ENCODE data around the gene HSPB6.
"Not testable (repeated sequence)": the region's sequence is repeated elsewhere in the genome, so short reads cannot be mapped to it uniquely, and the experiment has no call there.

The HSPB6 gene

DNA sequence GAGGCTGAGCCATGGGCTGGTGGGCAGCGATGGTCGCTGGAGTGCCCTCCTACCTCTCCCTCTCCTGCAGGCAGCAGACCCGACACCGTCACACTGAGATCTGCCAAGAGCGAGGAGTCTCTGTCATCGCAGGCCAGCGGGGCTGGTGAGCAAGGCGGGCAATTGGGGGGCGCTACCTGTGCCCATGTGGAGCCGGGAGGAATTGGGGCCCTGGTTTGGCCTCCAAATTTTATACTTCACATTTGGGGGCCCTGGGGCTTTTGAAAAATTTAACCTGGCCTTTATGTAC, 28.5 kb upstream of the HSPB6 start:
- no peak for DNase-seq

DNA sequence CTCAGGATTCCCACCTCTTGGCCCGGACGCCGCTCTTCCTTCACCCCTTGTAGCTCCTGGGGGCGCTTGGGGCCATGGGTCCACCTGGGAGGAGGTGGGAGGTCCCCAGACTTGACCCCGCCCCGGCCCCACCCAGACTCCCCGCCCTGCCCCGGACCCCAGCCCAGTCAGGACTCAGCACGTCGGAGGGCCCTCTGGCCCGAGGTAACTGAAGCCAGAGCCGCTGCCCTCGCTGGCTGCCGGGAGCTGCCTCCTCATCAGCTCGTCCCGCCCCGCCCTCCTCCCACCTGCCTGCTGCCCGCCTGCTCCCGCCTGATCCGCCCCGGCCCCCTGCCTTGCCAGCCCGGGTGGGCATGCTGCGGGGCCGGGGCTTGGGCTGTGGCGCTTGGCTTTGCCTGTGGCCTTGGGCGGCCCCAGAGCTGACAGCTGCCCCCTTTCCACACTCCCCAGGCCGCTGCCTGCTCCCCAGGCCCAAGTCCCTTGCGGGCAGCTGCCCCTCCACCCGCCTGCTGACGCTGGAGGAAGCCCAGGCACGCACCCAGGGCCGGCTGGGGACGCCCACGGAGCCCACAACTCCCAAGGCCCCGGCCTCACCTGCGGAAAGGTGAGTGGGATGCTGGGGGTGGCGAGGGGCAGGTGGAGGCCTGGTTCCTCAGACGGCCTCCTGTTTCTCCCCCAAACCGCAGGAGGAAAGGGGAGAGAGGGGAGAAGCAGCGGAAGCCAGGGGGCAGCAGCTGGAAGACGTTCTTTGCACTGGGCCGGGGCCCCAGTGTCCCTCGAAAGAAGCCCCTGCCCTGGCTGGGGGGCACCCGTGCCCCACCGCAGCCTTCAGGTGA, 27.9 kb upstream of the HSPB6 start:
- DNase-seq = no peak

DNA sequence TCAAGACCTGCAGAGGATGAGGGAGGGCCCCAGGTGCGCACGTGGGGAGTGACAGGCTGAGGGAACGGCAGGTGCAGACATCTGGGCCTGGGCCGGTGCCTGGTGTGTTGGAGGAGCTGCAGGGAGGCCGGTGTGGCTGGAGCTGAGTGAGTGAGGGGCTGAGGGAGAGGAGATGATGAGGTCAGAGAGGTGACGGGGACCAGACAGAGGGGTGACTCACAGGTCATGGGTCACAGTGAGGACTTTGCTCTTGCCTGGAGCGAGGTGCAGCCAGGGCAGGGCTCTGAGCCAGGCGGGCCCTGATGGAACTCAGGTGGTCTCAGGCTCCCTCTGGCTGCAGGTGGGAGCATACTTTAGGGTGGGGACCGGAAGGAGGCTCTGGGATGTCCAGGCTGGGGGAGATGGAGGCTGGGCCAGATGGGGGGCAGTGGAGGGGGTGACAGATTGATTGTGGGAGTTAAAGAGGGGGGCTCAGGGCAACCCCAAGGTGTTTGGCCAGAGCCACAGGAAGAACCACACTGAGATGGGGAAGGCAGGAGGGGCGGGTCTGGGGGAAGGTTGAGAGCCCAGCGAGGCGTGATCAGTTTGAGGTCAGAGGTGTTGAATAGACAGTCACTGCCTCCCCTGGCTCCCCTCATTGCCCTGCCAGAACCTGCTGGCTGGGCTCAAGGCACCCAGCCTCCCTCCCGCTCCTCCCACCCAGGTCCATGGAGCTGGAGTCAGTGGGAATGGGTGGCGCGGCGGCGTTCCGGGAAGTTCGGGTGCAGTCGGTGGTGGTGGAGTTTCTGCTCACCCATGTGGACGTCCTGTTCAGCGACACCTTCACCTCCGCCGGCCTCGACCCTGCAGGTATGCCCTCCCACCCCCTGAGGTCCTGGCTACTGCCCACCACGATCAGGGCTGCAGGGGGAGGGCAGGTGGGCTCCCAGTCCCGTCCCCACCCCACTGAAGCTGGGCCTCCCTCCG, 26.9 kb upstream of the HSPB6 start:
- no peak for DNase-seq

DNA sequence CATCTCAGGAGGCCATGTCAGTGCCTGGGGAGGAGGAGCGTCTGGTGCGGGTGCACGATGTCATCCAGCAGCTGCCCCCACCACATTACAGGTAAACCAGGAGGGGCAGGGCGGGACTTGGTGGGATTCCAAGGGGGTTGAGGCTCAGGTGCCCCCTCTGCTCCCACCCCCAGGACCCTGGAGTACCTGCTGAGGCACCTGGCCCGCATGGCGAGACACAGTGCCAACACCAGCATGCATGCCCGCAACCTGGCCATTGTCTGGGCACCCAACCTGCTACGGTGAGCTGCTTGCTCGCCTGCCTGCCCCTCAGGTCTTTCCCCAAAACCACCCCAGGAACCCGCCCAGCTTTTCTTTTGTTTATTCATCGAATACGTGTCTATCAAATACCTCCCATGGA, 25.8 kb upstream of the HSPB6 start:
- no peak for DNase-seq

DNA sequence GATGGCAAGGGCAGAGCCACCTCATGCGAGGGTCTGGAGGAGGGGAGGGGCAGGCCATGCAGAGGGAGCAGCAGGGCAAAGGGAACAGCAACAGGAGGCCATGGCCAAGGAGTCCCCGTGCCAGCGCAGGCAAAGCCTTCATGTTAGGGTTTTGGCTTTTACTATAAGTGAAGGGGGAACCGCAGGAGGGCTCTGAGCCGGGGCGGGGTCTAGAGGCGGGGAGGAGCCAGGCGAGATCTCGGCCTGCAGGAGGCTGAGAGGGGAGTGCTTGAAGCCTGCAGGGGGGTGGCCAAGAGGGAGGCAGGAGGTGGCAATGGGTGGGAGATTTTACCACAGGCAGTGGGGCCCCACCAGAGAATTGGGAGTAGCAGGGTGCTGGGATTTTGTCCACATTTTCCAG, 24.8 kb upstream of the HSPB6 start:
- DNase-seq = no peak

DNA sequence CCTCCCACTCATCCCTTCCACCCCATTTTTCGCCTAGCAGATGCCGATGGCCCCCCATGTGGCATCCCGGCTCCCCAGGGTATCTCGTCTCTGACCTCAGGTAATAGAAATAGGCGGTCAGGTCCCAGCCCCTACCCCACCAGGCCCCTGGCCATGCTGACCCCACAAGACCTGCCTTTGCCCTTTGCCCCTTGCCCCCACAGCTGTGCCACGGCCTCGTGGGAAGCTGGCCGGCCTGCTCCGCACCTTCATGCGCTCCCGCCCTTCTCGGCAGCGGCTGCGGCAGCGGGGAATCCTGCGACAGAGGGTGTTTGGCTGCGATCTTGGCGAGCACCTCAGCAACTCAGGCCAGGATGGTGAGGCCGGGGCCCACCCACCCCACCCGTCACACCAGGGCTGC, 23.9 kb upstream of the HSPB6 start:
- no peak for DNase-seq

DNA sequence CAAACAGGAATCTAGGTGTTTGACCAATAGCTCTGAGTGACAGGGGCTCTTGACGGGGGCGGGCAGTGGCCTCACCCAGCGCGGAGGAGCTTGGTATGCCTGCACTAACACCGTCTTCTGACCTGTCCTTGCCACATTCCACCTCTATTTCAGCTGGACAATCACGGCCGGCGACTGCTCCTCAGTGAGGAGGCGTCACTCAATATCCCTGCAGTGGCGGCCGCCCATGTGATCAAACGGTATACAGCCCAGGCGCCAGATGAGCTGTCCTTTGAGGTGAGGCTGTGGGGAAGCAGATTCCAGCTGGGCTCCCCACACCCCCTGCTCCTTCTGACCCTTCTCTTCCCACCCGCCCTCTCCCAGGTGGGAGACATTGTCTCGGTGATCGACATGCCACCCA, 23.2 kb upstream of the HSPB6 start:
- no peak for DNase-seq

DNA sequence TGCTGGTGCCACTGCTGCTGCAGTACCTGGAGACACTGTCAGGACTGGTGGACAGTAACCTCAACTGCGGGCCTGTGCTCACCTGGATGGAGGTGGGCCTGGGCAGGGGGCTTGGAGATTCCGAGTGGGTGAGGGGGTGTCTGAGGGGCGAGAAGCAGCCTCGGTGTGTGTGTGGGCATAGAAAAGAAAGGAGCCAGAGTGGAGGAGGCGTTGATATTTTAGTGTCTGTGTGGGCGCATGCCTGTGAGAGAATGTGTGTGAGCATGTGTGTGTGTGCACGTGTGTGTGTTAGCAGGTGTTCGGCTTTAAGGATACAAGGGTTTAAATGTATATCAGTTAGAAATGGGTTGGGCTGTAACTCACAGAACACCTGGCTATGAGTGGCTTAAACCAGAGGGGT, 22.2 kb upstream of the HSPB6 start:
- DNase-seq = no peak

DNA sequence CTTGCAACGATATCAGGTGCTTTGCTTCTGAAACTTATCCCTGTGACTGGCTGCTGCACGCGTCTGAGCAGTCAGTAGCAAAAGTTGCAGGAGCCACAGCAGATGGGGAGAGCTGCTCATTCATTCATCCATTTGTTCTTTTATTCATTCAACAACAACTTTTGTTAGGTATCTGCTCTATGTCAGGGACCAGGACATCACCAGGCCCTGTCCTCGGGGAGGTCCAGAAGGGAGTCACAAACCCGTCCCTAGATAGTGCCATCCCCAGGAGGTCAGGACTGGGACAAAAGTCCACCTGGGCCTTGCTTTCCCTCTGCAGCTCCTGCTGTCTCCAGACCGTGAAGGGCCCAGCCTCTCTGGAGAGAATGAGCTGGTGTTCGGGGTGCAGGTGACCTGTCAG, 21.1 kb upstream of the HSPB6 start:
- DNase-seq = no peak

DNA sequence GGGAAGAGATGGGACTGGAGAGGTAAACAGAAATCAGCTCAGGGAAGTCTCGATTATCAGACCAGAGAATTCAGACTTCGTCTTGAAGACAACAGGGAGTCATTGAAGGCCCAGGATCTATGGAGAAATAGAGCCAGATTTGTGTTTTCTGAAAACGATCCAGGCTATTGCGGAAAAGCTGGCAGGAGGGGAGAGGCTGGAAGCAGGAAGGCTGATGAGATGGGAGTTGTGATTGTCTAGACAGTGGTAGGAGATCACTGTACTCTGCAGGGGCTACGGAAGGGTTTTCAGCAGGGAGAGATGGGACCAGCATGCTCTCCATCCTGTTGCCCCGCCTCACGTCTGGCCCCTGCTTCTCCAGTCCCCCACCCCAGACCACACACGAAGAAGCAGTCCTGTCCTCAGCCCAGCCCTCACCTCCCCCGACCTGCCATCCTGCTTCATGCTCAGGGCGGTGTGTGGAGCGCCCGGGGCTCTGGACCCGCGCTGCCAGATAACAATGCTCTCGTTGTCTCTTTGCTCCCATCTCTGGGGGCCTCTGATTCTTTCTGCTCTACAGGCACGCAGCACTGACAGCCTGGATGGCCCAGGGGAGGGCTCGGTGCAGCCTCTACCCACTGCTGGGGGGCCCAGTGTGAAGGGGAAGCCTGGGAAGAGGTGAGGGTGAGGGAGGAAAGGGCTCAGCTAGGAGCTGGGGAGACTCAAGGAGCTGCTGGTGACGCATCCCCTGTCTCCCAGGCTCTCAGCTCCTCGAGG, 20.4 kb upstream of the HSPB6 start:
- DNase-seq = no peak

DNA sequence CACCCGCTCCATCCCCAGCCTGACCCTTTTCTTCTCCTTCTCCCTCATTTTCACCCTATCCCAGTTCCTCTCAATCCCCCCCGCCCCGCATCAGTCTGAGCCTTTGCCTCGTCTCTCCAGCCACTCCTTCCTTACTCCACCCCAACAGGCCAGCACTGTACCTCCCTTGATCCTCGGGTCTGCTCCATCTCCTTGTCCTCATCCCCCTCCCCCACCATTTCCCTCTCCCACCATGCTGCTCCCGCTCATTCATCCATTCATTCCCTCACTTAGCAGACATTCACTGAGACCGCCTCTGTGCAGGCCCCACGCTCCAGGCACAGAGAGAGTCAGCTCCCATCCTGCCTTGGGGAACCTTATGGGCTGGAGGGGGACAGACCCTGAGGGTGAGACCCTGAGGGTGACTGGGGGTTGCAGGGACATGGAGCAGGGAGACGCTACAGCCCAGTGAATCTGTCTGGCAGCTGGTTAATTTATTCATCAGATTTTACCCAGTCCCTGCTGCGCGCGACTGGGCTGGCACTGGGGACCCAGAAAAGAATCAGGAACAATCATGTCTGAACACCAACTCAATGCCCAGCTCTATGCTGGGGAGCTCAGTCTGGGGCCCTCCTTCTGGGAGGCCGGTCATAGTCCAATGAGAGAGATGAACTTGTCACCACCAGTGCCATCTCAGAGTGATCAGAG, 19.4 kb upstream of the HSPB6 start:
- DNase-seq = no peak

DNA sequence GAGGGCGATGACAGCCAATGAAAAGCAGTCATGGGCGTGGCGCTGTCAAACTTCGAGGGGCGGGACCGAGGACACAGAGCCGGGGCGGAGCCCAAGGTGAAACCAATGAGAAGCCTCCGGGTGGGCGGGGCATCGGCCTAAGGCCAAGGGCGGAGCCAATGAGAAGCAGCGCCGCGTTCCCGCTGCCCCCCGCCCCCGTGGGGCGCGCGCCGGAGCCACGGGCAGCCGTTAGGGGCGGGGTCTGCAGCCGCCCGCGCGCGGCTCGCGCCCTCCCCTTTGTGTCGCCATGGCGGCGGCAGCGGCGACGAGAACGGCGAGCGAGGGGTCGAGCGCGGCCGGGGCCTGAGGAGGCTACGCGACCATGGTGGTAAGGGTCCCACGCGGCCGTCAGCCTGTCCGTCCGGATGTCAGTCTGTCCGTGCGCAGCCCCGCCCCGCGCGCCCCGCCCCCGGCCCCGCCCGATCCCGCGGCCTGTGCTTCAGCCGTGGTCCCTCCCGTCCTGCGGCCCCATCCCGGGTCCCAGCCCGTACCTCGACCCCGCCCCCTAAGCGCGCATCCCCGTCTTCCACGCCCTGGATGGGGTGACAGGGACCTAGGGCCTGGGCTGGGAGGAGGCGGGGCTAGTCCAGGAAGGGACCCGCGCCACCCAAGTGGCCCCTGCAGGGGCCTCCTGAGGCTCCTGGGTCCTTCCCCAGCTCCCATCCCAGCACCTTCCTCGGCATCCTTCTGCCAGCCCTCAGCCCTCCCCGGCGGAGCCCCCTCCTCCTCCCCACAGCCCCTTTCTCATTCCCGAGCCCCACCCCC, 18.7 kb upstream of the HSPB6 start, which contains the start of gene ARHGAP33:
ARHGAP33 (plus strand) TSS at position 267 of the 804 bp plus-strand sequence; CDS start at position 362, 95 bp downstream.
- DNase-seq = peak; percentile 89

DNA sequence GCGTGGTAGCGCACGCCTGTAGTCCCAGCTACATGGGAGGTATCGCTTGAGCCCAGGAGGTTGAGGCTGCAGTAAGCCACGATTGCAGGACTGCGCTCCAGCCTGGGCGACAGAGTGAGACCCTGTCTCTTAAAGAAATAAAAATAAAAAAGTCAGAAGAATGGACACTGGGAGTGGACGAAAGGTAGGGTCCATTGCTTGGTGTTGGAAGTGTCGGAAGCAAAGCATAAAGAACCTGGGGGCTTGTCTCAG, 18.1 kb upstream of the HSPB6 start:
- DNase-seq = no peak

DNA sequence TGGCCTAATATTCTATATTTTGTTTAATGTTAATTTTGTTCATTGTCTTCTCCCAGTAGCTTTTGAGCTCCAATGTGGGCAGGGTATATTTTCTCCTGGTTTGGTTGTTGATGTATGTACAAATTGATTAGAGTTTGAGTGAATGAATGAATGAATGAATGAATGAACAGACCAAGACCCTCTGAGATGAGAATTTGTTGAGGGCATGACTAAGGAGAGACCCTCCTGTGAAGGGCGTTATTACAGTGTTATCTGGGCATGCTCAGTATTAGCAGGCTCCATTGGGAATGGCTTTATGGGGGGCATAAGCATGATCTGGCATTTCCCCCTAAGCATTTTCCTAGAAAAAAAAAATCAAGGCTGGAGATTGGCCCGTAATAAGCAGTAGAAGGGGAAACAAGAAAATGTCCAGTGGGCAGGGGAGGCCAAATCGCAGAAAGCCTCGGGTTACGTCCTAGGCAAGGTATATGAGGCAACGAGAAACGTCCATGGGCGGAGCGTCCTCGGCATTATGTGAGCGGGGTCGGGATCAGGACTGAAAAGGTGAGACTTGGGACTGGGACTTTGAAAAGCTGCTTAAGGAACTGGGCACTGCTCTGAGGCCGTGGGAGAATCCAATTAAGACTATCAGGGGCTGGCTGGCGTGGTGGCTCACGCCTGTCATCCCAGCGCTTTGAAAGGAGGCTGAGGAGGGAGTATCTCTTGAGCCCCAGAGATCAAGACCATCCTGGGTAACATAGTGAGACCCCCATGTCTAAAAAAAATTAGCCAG, 17.6 kb upstream of the HSPB6 start:
- DNase-seq = no peak

DNA sequence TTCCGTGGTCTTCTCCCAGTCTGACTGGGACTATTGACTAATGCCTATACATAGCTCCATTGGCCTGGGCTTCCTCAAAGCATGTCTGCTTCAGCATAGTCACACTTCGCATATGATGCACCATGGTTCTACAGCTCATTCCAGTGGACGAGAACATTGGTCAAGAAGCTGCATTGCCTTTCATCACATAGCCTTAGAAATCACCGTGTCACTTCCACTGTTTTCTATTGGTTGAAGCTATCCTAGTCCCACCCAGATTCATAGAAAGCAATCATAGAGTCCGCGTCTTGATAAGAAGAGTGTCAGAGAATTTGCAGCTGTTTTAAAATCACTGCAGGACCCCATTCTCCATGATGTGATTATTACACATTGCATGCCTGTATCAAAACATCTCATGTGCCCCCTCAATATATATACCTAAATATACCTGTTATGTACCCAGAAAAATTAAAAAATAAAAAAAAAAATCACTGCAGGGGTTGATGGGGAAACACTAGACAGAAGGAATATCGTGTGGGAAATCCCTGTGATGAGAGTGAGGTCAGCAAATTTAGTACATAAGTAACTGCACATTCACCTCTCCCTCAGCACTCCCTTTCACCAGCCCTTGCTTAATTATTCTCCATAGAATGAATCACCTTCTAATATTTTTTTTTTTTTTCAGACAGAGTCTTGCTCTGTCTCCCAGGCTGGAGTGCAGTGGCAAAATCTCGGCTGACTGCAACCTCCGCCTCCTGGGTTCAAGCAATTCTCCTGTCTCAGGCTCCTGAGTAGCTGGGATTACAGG, 16.4 kb upstream of the HSPB6 start:
- no peak for DNase-seq

DNA sequence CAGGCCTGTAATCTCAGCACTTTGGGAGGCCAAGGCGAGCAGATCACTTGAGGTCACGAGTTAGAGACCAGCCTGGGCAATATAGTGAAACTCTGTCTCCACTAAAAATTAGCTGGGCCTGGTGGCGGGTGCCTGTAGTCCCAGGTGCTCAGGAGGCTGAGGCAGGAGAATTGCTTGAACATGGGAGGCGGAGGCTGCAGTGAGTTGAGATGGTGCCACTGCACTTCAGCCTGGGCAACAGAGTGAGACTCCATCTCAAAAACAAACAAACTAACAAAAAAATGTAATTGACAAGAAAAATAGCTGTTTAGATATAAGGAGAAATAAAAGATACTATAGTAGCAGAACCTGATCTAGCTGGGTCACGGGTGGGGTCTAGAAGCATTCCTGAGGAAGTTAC, 15.5 kb upstream of the HSPB6 start:
- DNase-seq = not testable (repeated sequence)

DNA sequence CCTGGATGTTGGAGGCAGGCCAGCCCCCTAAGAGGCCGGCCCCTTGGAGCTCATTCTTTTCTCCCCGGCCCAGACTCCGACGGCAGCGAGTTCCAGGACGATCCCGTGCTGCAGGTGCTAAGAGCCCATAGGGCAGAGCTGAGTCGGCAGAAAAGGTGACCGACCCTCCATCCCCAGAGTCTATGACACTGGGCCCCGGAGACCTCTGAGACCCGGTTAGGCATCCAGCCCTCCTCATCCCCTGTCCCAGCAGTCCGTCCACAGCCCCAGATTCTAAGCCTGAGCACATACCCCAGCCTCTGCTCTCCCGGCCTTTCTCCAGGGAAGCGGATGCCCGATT, 11.2 kb upstream of the HSPB6 start:
- DNase-seq = no peak

DNA sequence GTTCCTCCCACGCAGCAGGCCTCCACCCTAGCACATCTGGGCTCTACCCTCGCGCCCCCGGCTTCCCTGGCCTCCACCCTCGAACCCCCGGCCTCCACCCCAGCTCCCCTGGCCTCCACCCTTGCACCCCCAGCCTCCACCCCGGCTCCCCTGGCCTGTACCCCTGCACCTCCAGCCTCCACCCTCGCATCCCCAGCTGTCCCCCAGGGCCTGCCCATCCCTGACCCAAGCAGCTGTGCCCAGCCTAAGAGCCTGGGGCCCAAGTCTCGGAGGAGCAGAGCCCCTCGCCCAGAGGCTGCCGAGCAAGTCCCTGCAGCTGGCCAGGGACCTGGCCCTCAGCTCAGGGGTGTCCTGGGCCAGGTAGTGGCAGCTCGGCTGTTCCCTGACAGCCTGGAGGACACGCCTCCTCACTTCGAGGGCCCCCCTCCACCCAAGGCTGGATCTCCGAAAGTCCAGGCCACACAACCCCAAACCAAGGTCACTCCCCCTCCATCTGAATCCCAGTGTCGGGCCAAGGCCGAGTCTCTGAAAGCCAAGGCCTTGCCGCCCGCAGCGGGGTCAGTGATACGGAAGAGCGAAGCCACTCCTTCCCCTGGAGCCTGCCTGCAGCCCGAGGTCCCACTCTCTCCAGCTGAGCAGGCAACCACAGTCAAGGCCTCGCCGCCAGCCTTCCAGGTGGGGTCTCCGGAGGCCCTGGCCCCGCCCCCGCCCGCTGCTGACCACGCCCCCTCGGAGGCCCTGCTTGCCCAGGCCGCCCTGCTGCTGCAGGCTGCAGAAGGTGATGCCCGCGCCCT, 10.7 kb upstream of the HSPB6 start:
- no peak for DNase-seq

DNA sequence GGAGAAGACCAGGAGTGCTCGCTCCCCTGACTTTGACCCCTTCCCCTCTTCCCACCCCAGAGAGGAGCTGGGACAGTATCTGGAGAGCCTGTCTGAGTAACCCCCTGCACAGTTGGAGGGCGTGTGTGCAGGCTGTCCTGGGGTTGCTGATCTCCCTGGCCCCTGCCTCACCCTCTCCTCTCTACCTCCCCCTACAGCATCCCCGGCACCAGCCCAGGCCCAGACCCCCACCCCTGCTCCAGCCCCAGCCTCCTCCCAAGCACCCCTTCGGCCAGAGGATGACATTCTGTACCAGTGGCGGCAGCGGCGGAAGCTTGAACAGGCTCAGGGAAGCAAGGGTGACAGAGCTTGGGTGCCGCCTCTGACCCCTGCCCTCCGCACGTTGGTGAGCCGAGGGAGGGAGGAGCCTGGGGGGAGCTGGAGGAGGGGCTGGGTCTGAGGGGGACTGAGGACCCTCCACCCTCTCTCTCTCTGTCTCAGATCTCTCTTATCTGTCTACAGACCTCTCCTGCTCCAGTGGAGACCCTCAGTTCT, 9.8 kb upstream of the HSPB6 start:
- DNase-seq = no peak

All from activated gamma-delta T cell (primary cell).